Naive thymus-derived CD4-positive, alpha-beta T cell (primary cell): ENCODE results near the gene RAI1. TPM values are rescaled to one million over a fixed set of nuclear protein-coding genes. Genes with fewer than 3 reads are reported as not detected.

Source experiments
- ATAC-seq: fragments of 150-1000 bp; cut with Tn5 transposase; 2 replicates; pipeline ENCODE4 v1.10.0; 2021; ENCODE audit warnings: mild to moderate bottlenecking, moderate library complexity
- CTCF ChIA-PET: fragments of 350-600 bp; sonication (Branson Sonifier 250); formaldehyde crosslinking; loops from one replicate; lab custom pipeline; 2021; ENCODE audit warnings: antibody characterized with exemption; lab: Charles Lee
- POLR2A ChIA-PET: fragments of 350-600 bp; sonication (Branson Sonifier 250); formaldehyde crosslinking; loops from one replicate; lab custom pipeline; 2021; ENCODE audit warnings: antibody characterized with exemption, inconsistent platforms; lab: Charles Lee
- DNase-seq, 9 donors: peaks; one replicate each; pipeline versions ENCODE4 v3.0.0 to v3.0.0-alpha.2; 2020 to 2022; ENCODE audit warnings: mixed read lengths in 1 of 9
- H3K27ac ChIP-seq: one replicate; pipeline ENCODE4 v1.7.0; 2013; ENCODE audit warnings: mild to moderate bottlenecking, low read depth, low read length, moderate library complexity
- H3K27me3 ChIP-seq, 2 donors: one replicate each; pipeline ENCODE4 v1.7.0; 2013; ENCODE audit warnings: low read length in 2 of 2, mild to moderate bottlenecking in 2 of 2, moderate library complexity in 2 of 2; ENCODE audit not compliant: control insufficient read depth in 2 of 2, insufficient read depth in 2 of 2
- H3K36me3 ChIP-seq, 3 experiments: 1 replicate in 2 of 3; 2 replicates in 1 of 3; pipeline ENCODE4 v1.7.0; 2013; ENCODE audit warnings: low read length in 3 of 3, mild to moderate bottlenecking in 3 of 3, moderate library complexity in 1 of 3; ENCODE audit not compliant: insufficient read depth in 3 of 3, control insufficient read depth in 2 of 3
- H3K4me1 ChIP-seq, 2 donors: one replicate each; pipeline ENCODE4 v1.7.0; 2013; ENCODE audit warnings: low read length in 2 of 2, mild to moderate bottlenecking in 2 of 2, moderate library complexity in 1 of 2; ENCODE audit not compliant: control insufficient read depth in 2 of 2, insufficient read depth in 2 of 2
- H3K4me3 ChIP-seq: 2 replicates; pipeline ENCODE4 v1.7.0; 2013; ENCODE audit warnings: mild to moderate bottlenecking, low read length
- H3K9me3 ChIP-seq, 3 experiments: 1 replicate in 2 of 3; 2 replicates in 1 of 3; pipeline ENCODE4 v1.7.0; 2013; ENCODE audit warnings: low read length in 3 of 3; ENCODE audit not compliant: control insufficient read depth in 2 of 3
- H3K27ac Mint-ChIP-seq, 9 donors: one replicate each; pipeline ENCODE4 v1.8.0; 2020 to 2022; ENCODE audit warnings: mixed read lengths in 9 of 9, mild to moderate bottlenecking in 8 of 9, moderate library complexity in 5 of 9, inconsistent platforms in 2 of 9
- H3K27me3 Mint-ChIP-seq, 5 donors: one replicate each; pipeline ENCODE4 v1.8.0; 2021 to 2022; ENCODE audit warnings: mixed read lengths in 5 of 5, mild to moderate bottlenecking in 1 of 5
- H3K36me3 Mint-ChIP-seq, 5 donors: one replicate each; pipeline ENCODE4 v1.8.0; 2020 to 2022; ENCODE audit warnings: mixed read lengths in 5 of 5, mild to moderate bottlenecking in 3 of 5, inconsistent platforms in 1 of 5
- H3K4me1 Mint-ChIP-seq, 7 donors: one replicate each; pipeline ENCODE4 v1.8.0; 2020 to 2022; ENCODE audit warnings: mixed read lengths in 7 of 7, mild to moderate bottlenecking in 3 of 7, inconsistent platforms in 1 of 7
- H3K4me3 Mint-ChIP-seq, 10 donors: one replicate each; pipeline ENCODE4 v1.8.0; 2020 to 2022; ENCODE audit warnings: mild to moderate bottlenecking in 10 of 10, mixed read lengths in 10 of 10, moderate library complexity in 6 of 10, inconsistent platforms in 2 of 10
- H3K9me3 Mint-ChIP-seq, 11 donors: one replicate each; pipeline ENCODE4 v1.8.0; 2020 to 2022; ENCODE audit warnings: mixed read lengths in 11 of 11, mild to moderate bottlenecking in 4 of 11, inconsistent platforms in 1 of 11, moderate library complexity in 1 of 11
- intact Hi-C, 2 donors: fragments of 100-400 bp; cut with micrococcal nuclease; formaldehyde crosslinking; loops; one replicate each; pipeline ENCODE4 v1.15.1; 2023
- polyA plus RNA-seq, 2 donors: library from polyadenylated mRNA; unstranded; fragments of 300-500 nt; fragmentation: Illumina TruSeq; gene quantifications; one replicate each; pipeline ENCODE4 v1.2.3, GENCODE V29; 2021
- total RNA-seq, 6 experiments: library from RNA in 5 of 6; stranded (reverse) in 5 of 6; gene quantifications; 1 replicate in 5 of 6; 2 replicates in 1 of 6; pipeline ENCODE4 v1.2.3 and lab custom pipeline; 2021 to 2026

Gene RAI1
- total and polyA plus RNA-seq, 7 experiments from 2014 or later = 2.0 to 46.2 (median 21.2) TPM

- Histone ChIP-seq H3K9me3 (no peaks in the 10 kb centered on the region), H3K4me3 (no peak overlapping the region), H3K27ac (no peak overlapping the region), H3K36me3 (no peaks in the 10 kb centered on the region), H3K27me3 (no peaks in the 10 kb centered on the region), H3K4me1 (peaks cover 7 to 15% of the 10 kb centered on the region in 2 donors)
- POLR2A ChIA-PET = interaction anchor here (1.9 kb wide), 1 partner anchor 28 kb away, joined by 5 read pairs; no protein-coding TSS in a partner anchor
- H3K4me1 Mint-ChIP-seq = peaks cover 17 to 39% (median 30%) of the 10 kb centered on the region in 7 donors
- H3K27me3 Mint-ChIP-seq = peaks cover 0 to 29% (median 0%) of the 10 kb centered on the region in 5 donors
- H3K27ac Mint-ChIP-seq = peak overlapping the region in 7 of 9 donors; percentile 58 to 83 (median 75)
- H3K9me3 Mint-ChIP-seq = no peaks in the 10 kb centered on the region
- CTCF ChIA-PET = interaction anchor here (0.6 to 1.8 kb wide), 8 partner anchors 11 to 105 kb away, joined by 3 to 6 read pairs (median 4); no protein-coding TSS in a partner anchor
- DNase-seq = no peak
- intact Hi-C loops = no loop called here
- peak overlapping the region; percentile 55 to 92 (median 77) for H3K4me3 Mint-ChIP-seq
- ATAC-seq = no peak
- peaks cover 0 to 4% (median 0%) of the 10 kb centered on the region in 5 donors for H3K36me3 Mint-ChIP-seq
Measured at GRCh38 chr17:17785407-17785806, 104.1 kb downstream of the RAI1 start.

GRCh38 chr17:17786998-17787397 is 105.7 kb downstream of the RAI1 start:
- POLR2A ChIA-PET = interaction anchor here (0.5 to 0.7 kb wide), 2 partner anchors 10 to 561 kb away, joined by 3 to 4 read pairs; no protein-coding TSS in a partner anchor

GRCh38 chr17:17787568-17787967 is 106.3 kb downstream of the RAI1 start:
- no peak overlapping the region for H3K4me3 ChIP-seq
- DNase-seq (no peak), ATAC-seq (no peak)
- H3K36me3 ChIP-seq = no peaks in the 10 kb centered on the region
- Mint-ChIP-seq H3K4me1 (peaks cover 20 to 47% (median 41%) of the 10 kb centered on the region in 7 donors), H3K36me3 (peaks cover 0 to 4% (median 0%) of the 10 kb centered on the region in 5 donors), H3K27ac (peak overlapping the region in 1 of 9 donors; percentile 33), H3K27me3 (peaks cover 0 to 17% (median 0%) of the 10 kb centered on the region in 5 donors), H3K9me3 (no peaks in the 10 kb centered on the region), H3K4me3 (no peak overlapping the region)
- no peak overlapping the region for H3K27ac ChIP-seq
- POLR2A ChIA-PET = interaction anchor here (0.7 kb wide), 1 partner anchor 11 kb away, joined by 3 read pairs; no protein-coding TSS in a partner anchor
- CTCF ChIA-PET = no interaction called here
- peaks cover 15 to 24% of the 10 kb centered on the region in 2 donors for H3K4me1 ChIP-seq
- no peaks in the 10 kb centered on the region for H3K9me3 ChIP-seq
- intact Hi-C loops = no loop called here
- no peaks in the 10 kb centered on the region for H3K27me3 ChIP-seq

More at GRCh38 chr17:17786998-17787397, 105.7 kb downstream of the RAI1 start:
- no peaks in the 10 kb centered on the region for H3K9me3 ChIP-seq
- no peak for ATAC-seq
- Mint-ChIP-seq H3K27me3 (peaks cover 0 to 17% (median 0%) of the 10 kb centered on the region in 5 donors), H3K9me3 (no peaks in the 10 kb centered on the region), H3K4me3 (no peak overlapping the region), H3K4me1 (peaks cover 15 to 41% (median 37%) of the 10 kb centered on the region in 7 donors), H3K27ac (peak overlapping the region in 3 of 9 donors; percentile 16 to 81 (median 26)), H3K36me3 (peaks cover 0 to 4% (median 0%) of the 10 kb centered on the region in 5 donors)
- no peak overlapping the region for H3K4me3 ChIP-seq
- no peak for DNase-seq
- H3K36me3 ChIP-seq = no peaks in the 10 kb centered on the region
- CTCF ChIA-PET = no interaction called here
- H3K4me1 ChIP-seq = peaks cover 11 to 18% of the 10 kb centered on the region in 2 donors
- intact Hi-C loops = no loop called here
- no peaks in the 10 kb centered on the region for H3K27me3 ChIP-seq
- no peak overlapping the region for H3K27ac ChIP-seq

DNA sequence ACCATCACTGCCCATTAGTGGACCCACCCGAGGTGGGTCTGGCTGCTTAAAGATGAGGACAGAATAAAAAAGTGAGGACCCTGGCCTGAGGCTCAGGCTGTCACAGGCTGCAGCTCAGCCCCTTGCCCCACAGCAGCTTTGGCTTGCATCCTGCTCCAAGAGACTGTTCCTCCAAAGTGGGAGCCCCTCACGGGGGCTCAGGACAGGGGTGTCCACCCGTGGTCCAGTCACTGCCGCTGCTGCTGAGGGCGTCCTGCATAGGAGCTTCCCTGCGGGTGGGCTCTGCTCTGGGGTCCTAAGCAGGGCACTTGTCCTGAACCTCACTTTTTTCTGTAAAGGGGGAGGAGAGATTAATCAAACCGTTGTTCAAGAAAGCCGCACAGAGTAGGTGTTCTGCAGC is 107.7 kb downstream of the RAI1 start:
- H3K27me3 Mint-ChIP-seq = peaks cover 0 to 9% (median 0%) of the 10 kb centered on the region in 5 donors
- H3K27ac ChIP-seq = no peak overlapping the region
- no peak overlapping the region for H3K4me3 ChIP-seq
- H3K4me1 Mint-ChIP-seq = peaks cover 28 to 58% (median 52%) of the 10 kb centered on the region in 7 donors
- intact Hi-C loops = no loop called here
- no peak overlapping the region for H3K4me3 Mint-ChIP-seq
- peaks cover 0 to 2% (median 0%) of the 10 kb centered on the region in 11 donors for H3K9me3 Mint-ChIP-seq
- POLR2A ChIA-PET = no interaction called here
- H3K36me3 Mint-ChIP-seq = peaks cover 0 to 4% (median 0%) of the 10 kb centered on the region in 5 donors
- peak overlapping the region in 8 of 9 donors; percentile 58 to 81 (median 74) for H3K27ac Mint-ChIP-seq
- DNase-seq (no peak), ATAC-seq (no peak)
- H3K4me1 ChIP-seq = peaks cover 13 to 33% of the 10 kb centered on the region in 2 donors
- CTCF ChIA-PET = interaction anchor here (0.5 kb wide), 1 partner anchor 32 kb away, joined by 3 read pairs; no protein-coding TSS in a partner anchor
- H3K27me3 ChIP-seq = no peaks in the 10 kb centered on the region
- H3K36me3 ChIP-seq = peaks cover 0 to 2% (median 0%) of the 10 kb centered on the region in 3 experiments
- no peaks in the 10 kb centered on the region for H3K9me3 ChIP-seq

- Histone ChIP-seq H3K9me3 (no peaks in the 10 kb centered on the region), H3K4me3 (no peak overlapping the region), H3K4me1 (peaks cover 9 to 29% of the 10 kb centered on the region in 2 donors), H3K36me3 (peaks cover 0 to 6% (median 0%) of the 10 kb centered on the region in 3 experiments), H3K27me3 (no peaks in the 10 kb centered on the region), H3K27ac (no peak overlapping the region)
- ATAC-seq (no peak), DNase-seq (no peak)
- Mint-ChIP-seq H3K36me3 (peaks cover 0 to 4% (median 0%) of the 10 kb centered on the region in 5 donors), H3K4me1 (peaks cover 29 to 57% (median 51%) of the 10 kb centered on the region in 7 donors), H3K4me3 (no peak overlapping the region), H3K9me3 (peaks cover 0 to 2% (median 0%) of the 10 kb centered on the region in 11 donors), H3K27me3 (peaks cover 0 to 9% (median 0%) of the 10 kb centered on the region in 5 donors), H3K27ac (peak overlapping the region in 8 of 9 donors; percentile 58 to 79 (median 76))
- POLR2A ChIA-PET = no interaction called here
- CTCF ChIA-PET = interaction anchor here (0.5 kb wide), 1 partner anchor 31 kb away, joined by 3 read pairs; no protein-coding TSS in a partner anchor
- intact Hi-C loops = no loop called here
Measured at GRCh38 chr17:17789410-17789809, 108.2 kb downstream of the RAI1 start.

DNA sequence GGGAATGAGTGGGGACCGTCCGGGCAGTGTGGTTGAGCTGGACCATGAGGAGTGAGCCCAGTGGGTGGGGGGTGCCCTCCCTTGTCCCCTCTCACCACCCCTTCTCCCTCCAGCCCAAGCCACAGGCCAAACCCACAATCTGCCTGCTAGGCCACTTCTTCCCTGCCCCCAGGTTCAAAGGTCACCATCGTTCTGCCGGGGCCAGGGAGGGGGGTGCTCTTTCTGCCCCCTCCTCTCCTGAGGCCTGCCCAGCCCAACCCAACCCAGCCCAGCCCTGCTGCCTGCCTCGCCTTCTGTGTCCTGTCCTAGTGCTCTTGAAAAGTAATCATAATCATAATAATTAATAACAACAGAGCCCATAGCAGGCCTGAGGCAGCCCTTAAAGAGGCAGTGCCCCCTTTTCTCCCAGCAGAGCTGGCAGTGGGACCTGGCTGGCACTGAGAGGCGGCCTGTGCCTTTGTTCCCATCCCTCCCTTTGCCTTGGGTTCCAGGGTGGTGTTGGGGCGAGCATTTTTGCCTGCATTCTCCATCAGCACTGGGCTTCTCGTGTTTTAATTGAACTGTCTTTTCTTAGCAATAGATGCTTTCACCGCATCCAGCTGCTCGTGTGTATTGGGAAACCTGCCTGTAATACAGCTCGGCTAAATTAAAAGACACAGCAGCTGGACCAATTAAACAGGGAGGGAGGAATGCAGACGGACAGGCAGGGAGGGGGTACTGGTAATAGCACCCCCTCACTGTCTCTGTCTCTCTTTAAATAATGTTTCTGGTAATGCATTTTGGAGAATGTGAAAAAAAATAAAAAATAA is 108.8 kb downstream of the RAI1 start:
- Mint-ChIP-seq H3K27me3 (peaks cover 0 to 5% (median 0%) of the 10 kb centered on the region in 5 donors), H3K36me3 (peaks cover 0 to 4% (median 0%) of the 10 kb centered on the region in 5 donors), H3K27ac (peak overlapping the region in 8 of 9 donors; percentile 58 to 88 (median 76)), H3K9me3 (peaks cover 0 to 2% (median 0%) of the 10 kb centered on the region in 11 donors), H3K4me1 (peaks cover 24 to 51% (median 45%) of the 10 kb centered on the region in 7 donors), H3K4me3 (peak overlapping the region in 1 of 10 donors; percentile 20)
- POLR2A ChIA-PET = no interaction called here
- DNase-seq = no peak
- H3K27me3 ChIP-seq = no peaks in the 10 kb centered on the region
- no peak overlapping the region for H3K27ac ChIP-seq
- H3K4me1 ChIP-seq = peaks cover 8 to 22% of the 10 kb centered on the region in 2 donors
- H3K36me3 ChIP-seq = peaks cover 0 to 12% (median 0%) of the 10 kb centered on the region in 3 experiments
- no peak overlapping the region for H3K4me3 ChIP-seq
- CTCF ChIA-PET = interaction anchor here (0.5 kb wide), 1 partner anchor 31 kb away, joined by 3 read pairs; no protein-coding TSS in a partner anchor
- intact Hi-C loops = loop anchor here in 1 of 2 donors (5.0 kb wide), 1 partner anchor 297 kb away; the partner anchor contains the start of gene DRG2
- no peaks in the 10 kb centered on the region for H3K9me3 ChIP-seq
- no peak for ATAC-seq
